B cell (primary cell): Measurements from ENCODE around the gene ELK3.

Experiments
- EZH2 ChIP-seq: IDR thresholded peaks from 2 replicates; pipeline ENCODE4 v1.6.1; 2012; ENCODE audit warnings: borderline replicate concordance, low read depth, mild to moderate bottlenecking, moderate library complexity, low read length; ENCODE audit not compliant: insufficient read depth, poor library complexity, severe bottlenecking
- TF ChIP-seq, protein P1 (sequence below): fragments of 200-600 bp; IDR thresholded peaks from one replicate; pipeline ENCODE4 v1.8.0; 2022; ENCODE audit warnings: antibody characterized with exemption, mild to moderate bottlenecking

DNA sequence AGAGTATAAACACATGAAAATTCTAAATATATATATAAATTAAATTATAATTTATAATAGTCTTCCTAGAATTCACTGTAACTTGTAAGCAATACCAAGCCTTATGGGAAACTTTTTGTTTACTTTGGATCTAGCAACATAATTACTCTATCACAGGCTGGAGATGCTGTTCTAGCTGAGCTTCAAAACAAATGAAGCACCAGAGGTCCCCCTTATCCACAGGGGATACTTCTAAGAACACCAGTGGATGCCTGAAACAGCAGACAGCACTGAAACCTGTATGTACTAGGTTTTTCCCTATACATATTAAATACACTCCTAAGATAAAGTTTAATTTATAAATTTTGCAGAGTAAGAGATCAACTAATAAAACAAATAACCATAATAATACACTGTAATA, 109.5 kb downstream of the ELK3 start:
- TF ChIP-seq, protein P1, sequence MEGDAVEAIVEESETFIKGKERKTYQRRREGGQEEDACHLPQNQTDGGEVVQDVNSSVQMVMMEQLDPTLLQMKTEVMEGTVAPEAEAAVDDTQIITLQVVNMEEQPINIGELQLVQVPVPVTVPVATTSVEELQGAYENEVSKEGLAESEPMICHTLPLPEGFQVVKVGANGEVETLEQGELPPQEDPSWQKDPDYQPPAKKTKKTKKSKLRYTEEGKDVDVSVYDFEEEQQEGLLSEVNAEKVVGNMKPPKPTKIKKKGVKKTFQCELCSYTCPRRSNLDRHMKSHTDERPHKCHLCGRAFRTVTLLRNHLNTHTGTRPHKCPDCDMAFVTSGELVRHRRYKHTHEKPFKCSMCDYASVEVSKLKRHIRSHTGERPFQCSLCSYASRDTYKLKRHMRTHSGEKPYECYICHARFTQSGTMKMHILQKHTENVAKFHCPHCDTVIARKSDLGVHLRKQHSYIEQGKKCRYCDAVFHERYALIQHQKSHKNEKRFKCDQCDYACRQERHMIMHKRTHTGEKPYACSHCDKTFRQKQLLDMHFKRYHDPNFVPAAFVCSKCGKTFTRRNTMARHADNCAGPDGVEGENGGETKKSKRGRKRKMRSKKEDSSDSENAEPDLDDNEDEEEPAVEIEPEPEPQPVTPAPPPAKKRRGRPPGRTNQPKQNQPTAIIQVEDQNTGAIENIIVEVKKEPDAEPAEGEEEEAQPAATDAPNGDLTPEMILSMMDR = no peak
- no peak for TF ChIP-seq EZH2
